HepG2 (cell line): ENCODE data around the gene CTNNA1. TPM values are rescaled to one million over a fixed set of nuclear protein-coding genes. Genes with fewer than 3 reads are reported as not detected.

Experiments
- ATAC-seq: fragments of 200-7000 bp; cut with Tn5 transposase; 3 replicates; pipeline ENCODE4 v1.9.1; 2020; ENCODE audit warnings: mild to moderate bottlenecking, moderate library complexity
- BruUV-seq: library from RNA; stranded (reverse); fragments of 400-500 nt; replicated peaks from 2 replicates; lab custom pipeline; 2021; lab: Mats Ljungman, UMichigan
- CTCF ChIA-PET: fragments of 300-600 bp; formaldehyde crosslinking; extraction: SDS; loops from one replicate; lab custom pipeline; 2021; ENCODE audit warnings: low total read pairs, inconsistent platforms, low intra/inter-chr PET ratio; lab: Yijun Ruan, JAX
- POLR2A ChIA-PET: fragments of 350-600 bp; sonication (Branson Sonifier 250); formaldehyde crosslinking; loops from one replicate; lab custom pipeline; 2020; ENCODE audit warnings: antibody characterized with exemption, inconsistent platforms; lab: Yijun Ruan, JAX
- DNase-seq: peaks from one replicate; pipeline ENCODE4 v3.0.0-alpha.2; 2015; ENCODE audit warnings: low spot score
- FAIRE-seq: peaks from 3 replicates; lab custom pipeline; 2011; peaks lifted over from hg19 to GRCh38; lab: Jason Lieb, UNC
- H2AFZ ChIP-seq: one replicate; pipeline ENCODE4 v1.6.1; 2011; ENCODE audit warnings: low read length, inconsistent platforms
- H3K27ac ChIP-seq: fragments of 300-600 bp; 3 replicates; pipeline ENCODE4 v1.8.0; 2011; ENCODE audit warnings: mixed run types, mild to moderate bottlenecking, mixed read lengths, low read length, inconsistent platforms; ENCODE audit not compliant: insufficient read depth; ENCODE audit errors: extremely low read length
- H3K27me3 ChIP-seq, 2 experiments: fragments of 200-600 bp in 1 of 2; 2 replicates in 1 of 2; 3 replicates in 1 of 2; pipeline versions ENCODE4 v1.6.0 to v1.8.0; 2011; ENCODE audit warnings: low read length in 2 of 2, mild to moderate bottlenecking in 2 of 2, moderate library complexity in 2 of 2, inconsistent platforms in 1 of 2; ENCODE audit not compliant: insufficient read depth in 2 of 2, control insufficient read depth in 1 of 2
- H3K36me3 ChIP-seq, 2 experiments: fragments of 200-600 bp in 1 of 2; replicated peaks in 1 of 2; 2 replicates in 1 of 2; 3 replicates in 1 of 2; pipeline versions ENCODE4 v1.5.1 to v1.8.0; 2011; ENCODE audit warnings: low read length in 2 of 2, inconsistent platforms in 1 of 2; ENCODE audit not compliant: insufficient read depth in 2 of 2, control insufficient read depth in 1 of 2
- H3K4me1 ChIP-seq: 2 replicates; pipeline ENCODE4 v1.5.1; 2012; ENCODE audit warnings: low read length, inconsistent platforms; ENCODE audit not compliant: insufficient read depth
- H3K4me2 ChIP-seq: 2 replicates; pipeline ENCODE4 v1.6.0; 2011; ENCODE audit warnings: low read depth, low read length, inconsistent platforms
- H3K4me3 ChIP-seq, 3 experiments: fragments of 200-600 bp in 1 of 3; sonication (generic), shearing (Covaris generic) in 1 of 3; replicated peaks in 1 of 3; 2 replicates each; pipeline ENCODE4 v1.5.1; 2011 to 2016; ENCODE audit warnings: low read length in 3 of 3, inconsistent platforms in 2 of 3, low read depth in 2 of 3, mild to moderate bottlenecking in 2 of 3, control low read depth in 1 of 3, mixed read lengths in 1 of 3; ENCODE audit not compliant: insufficient read depth in 1 of 3
- H3K79me2 ChIP-seq: one replicate; pipeline ENCODE4 v1.6.1; 2011; ENCODE audit warnings: low read length, inconsistent platforms; ENCODE audit not compliant: insufficient read depth
- H3K9ac ChIP-seq: 2 replicates; pipeline ENCODE4 v1.6.0; 2011; ENCODE audit warnings: mild to moderate bottlenecking, low read depth, low read length, inconsistent platforms; ENCODE audit not compliant: insufficient read depth
- H3K9me3 ChIP-seq: 2 replicates; pipeline ENCODE4 v1.5.1; 2012; ENCODE audit warnings: mild to moderate bottlenecking, low read length
- H4K20me1 ChIP-seq: 2 replicates; pipeline ENCODE4 v1.6.0; 2011; ENCODE audit warnings: inconsistent platforms, mild to moderate bottlenecking, low read length, moderate library complexity; ENCODE audit not compliant: insufficient read depth
- HNF4A ChIP-seq: sonication (generic); formaldehyde crosslinking; IDR thresholded peaks from 2 replicates; pipeline ENCODE4 v1.4.0; 2020; ENCODE audit warnings: missing genetic modification reagents
- SAFB2 ChIP-seq: sonication (generic); formaldehyde crosslinking; IDR thresholded peaks from 2 replicates; pipeline ENCODE4 v1.5.1; 2020; ENCODE audit warnings: missing genetic modification reagents, low read depth, mild to moderate bottlenecking, borderline replicate concordance
- ZNF644 ChIP-seq: IDR thresholded peaks from 2 replicates; pipeline ENCODE4 v1.6.1; 2016; ENCODE audit warnings: low read depth
- WGBS: methylation state at CpG from one replicate; pipeline ENCODE4 v1.1.6; 2017; ENCODE audit warnings: low lambda C conversion rate; 5-methylcytosine and 5-hydroxymethylcytosine counted together
- in situ Hi-C: cut with HindIII; loops from 2 replicates; pipeline ENCODE4 v1.10.0; 2017; ENCODE audit warnings: low pct_unique_long_range_greater_than_20kb; ENCODE audit not compliant: extremely low pct_ligation_motif_present
- intact Hi-C: fragments of 100-400 bp; cut with micrococcal nuclease; formaldehyde crosslinking; loops from one replicate; pipeline ENCODE4 v1.10.0; 2022; ENCODE audit not compliant: unreplicated experiment
- polyA plus RNA-seq, 8 experiments: library from polyadenylated mRNA; depleted of rRNA in 3 of 8; stranded (reverse) in 7 of 8; unstranded in 1 of 8; fragments of >200 nt; fragmentation: Illumina TruSeq in 4 of 8; extraction: Trizol in 4 of 8; gene quantifications; 2 replicates each; pipeline versions ENCODE4 v1.2.1 to v1.2.3, GENCODE V29; 2011 to 2016; ENCODE audit warnings: low read depth in 4 of 8, missing spikeins in 1 of 8, mixed read lengths in 1 of 8; ENCODE audit not compliant: insufficient read depth in 1 of 8
- total RNA-seq, 5 experiments: library from RNA; depleted of rRNA; stranded (reverse); fragments of >200 nt; fragmentation: Illumina TruSeq; extraction: Trizol; gene quantifications; 2 replicates each; pipeline ENCODE4 v1.2.3, GENCODE V29; 2016; ENCODE audit warnings: low read depth in 1 of 5
- TF ChIP-seq, protein P1 (sequence below): IDR thresholded peaks from 2 replicates; pipeline ENCODE4 v1.4.0; 2020; ENCODE audit warnings: mild to moderate bottlenecking, missing genetic modification reagents

CTNNA1 gene
- total and polyA plus RNA-seq, 2 of the 13 experiments (the other 11 are each of a cell fraction or from before 2014, with no cell fraction given), result 66.8 to 162 TPM

GRCh38 chr5:138763037-138763778, 10.0 kb downstream of the CTNNA1 start:
- DNase-seq, result no peak
- BruUV-seq, result no TSS peak
- H3K4me1 ChIP-seq, result peaks cover 83% of the 10 kb centered on the region
- FAIRE-seq, result peak; percentile 44
- H3K4me2 ChIP-seq, result peak overlapping the region; percentile 78
- ChIA-PET POLR2A (no interaction called here), CTCF (no interaction called here)
- TF ChIP-seq, protein P1, sequence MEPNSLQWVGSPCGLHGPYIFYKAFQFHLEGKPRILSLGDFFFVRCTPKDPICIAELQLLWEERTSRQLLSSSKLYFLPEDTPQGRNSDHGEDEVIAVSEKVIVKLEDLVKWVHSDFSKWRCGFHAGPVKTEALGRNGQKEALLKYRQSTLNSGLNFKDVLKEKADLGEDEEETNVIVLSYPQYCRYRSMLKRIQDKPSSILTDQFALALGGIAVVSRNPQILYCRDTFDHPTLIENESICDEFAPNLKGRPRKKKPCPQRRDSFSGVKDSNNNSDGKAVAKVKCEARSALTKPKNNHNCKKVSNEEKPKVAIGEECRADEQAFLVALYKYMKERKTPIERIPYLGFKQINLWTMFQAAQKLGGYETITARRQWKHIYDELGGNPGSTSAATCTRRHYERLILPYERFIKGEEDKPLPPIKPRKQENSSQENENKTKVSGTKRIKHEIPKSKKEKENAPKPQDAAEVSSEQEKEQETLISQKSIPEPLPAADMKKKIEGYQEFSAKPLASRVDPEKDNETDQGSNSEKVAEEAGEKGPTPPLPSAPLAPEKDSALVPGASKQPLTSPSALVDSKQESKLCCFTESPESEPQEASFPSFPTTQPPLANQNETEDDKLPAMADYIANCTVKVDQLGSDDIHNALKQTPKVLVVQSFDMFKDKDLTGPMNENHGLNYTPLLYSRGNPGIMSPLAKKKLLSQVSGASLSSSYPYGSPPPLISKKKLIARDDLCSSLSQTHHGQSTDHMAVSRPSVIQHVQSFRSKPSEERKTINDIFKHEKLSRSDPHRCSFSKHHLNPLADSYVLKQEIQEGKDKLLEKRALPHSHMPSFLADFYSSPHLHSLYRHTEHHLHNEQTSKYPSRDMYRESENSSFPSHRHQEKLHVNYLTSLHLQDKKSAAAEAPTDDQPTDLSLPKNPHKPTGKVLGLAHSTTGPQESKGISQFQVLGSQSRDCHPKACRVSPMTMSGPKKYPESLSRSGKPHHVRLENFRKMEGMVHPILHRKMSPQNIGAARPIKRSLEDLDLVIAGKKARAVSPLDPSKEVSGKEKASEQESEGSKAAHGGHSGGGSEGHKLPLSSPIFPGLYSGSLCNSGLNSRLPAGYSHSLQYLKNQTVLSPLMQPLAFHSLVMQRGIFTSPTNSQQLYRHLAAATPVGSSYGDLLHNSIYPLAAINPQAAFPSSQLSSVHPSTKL (CRISPR knock-in tag), result peak; percentile 30; the same call in 1 of the 2 replicates
- TF ChIP-seq HNF4A (peak; percentile 79), ZNF644 (peak; percentile 90), SAFB2 (CRISPR knock-in tag) (no peak)
- no peaks in the 10 kb centered on the region for H3K9me3 ChIP-seq
- H3K4me3 ChIP-seq, result no peak overlapping the region
- peaks cover 0 to 6% of the 10 kb centered on the region in 2 experiments; a peak in 1 of 5 replicates for H3K36me3 ChIP-seq
- no peak overlapping the region; the same call in 1 of the 2 replicates for H3K9ac ChIP-seq
- in situ Hi-C loops (no loop called here), intact Hi-C loops (no loop called here)
- no peaks in the 10 kb centered on the region for H3K27me3 ChIP-seq
- no peak overlapping the region for H2AFZ ChIP-seq
- peaks cover 56% of the 10 kb centered on the region for H4K20me1 ChIP-seq
- H3K79me2 ChIP-seq, result peaks cover 88% of the 10 kb centered on the region
- H3K27ac ChIP-seq, result peak overlapping the region; percentile 83
- ATAC-seq, result no peak
- WGBS, result 70% methylated on average over 3 of the region's 3 CpGs
